GM21737 (cell line): ENCODE results near the gene TTC6.

ENCODE experiments used
- ATAC-seq: cut with Tn5 transposase; IDR thresholded peaks from one replicate; pipeline ENCODE4 v1.9.1; 2021; ENCODE audit warnings: mild to moderate bottlenecking, moderate library complexity; ENCODE audit not compliant: unreplicated experiment

TTC6 gene

DNA sequence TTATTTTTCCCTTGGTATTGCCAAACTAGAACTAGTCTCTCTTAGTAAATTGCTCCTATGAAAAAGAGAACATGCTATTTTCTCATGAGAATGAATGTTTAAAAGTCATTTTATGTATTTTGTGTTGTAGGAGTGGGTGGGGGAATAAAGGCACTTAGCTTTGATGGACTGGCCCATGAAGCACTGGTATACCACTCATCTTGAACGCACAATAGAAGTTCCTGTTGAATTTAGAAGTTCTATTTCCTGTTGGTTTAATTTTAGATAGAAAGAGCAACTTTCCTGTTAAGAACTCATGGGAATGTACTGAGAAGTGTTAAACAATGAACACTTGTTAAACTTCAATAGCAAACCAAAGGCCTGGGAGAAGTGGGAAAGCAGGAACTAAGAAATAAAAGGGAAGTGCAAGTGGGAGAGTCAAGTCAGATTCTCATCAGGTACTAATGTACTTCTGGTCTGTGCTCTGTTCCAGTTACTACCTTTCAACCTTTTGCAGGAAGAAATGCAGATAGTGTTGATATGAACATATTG lies 23.1 kb downstream of the TTC6 start:
- no peak for ATAC-seq

DNA sequence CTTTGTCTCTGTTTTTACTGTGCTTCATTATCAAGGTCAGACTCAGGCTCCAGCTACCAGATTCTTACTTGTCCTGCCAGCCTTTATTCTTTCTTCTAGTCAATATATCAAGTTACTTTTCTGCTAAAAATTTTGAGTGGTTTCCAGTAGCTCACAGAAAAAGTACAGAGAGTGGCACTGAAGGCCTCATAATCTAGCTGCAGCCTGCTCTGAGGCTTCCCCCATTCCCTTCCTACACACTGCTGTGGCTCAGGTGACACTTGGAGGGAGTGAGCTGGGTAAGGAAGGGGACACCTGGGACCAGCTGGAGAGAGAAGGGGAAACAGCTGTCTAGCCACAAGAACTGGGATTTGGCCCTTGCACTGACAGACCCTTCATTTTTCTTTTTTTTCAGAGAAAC lies 25.4 kb downstream of the TTC6 start:
- ATAC-seq = no peak

DNA sequence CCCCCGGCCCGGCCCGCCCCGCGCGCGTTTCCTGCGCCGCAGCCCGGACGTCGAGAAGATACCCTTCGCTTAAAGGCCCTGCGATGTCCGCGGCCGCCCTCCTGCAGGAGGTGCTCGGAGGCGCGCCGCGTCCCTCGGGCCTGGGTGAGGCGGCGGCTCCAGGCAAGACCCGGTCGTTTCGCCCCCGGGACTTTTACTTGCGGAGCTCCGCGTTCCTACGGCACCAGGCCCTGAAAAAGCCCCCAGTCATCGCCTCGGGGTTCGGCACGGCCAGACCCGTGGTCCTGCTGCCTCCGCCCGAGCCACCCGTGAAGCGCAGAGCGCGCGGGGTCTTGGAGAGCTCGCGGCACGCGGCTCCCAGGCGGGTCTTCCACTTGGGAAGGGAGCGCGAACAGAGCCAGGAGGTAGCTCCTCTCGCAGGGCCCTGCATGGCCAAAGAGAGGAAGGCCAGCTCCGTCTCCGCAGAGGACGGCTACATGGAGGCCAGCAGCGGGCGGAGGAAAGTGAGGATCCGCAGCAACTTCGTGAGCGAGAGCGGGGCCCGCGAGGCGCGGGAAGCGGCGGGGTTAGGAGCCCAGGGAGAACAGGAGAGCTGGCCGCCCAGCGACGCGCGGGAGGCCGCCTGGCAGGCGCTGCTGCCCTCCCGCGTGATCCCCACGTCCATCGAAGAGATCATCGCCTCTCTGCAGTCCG lies 26.9 kb downstream of the TTC6 start:
- ATAC-seq = no peak

DNA sequence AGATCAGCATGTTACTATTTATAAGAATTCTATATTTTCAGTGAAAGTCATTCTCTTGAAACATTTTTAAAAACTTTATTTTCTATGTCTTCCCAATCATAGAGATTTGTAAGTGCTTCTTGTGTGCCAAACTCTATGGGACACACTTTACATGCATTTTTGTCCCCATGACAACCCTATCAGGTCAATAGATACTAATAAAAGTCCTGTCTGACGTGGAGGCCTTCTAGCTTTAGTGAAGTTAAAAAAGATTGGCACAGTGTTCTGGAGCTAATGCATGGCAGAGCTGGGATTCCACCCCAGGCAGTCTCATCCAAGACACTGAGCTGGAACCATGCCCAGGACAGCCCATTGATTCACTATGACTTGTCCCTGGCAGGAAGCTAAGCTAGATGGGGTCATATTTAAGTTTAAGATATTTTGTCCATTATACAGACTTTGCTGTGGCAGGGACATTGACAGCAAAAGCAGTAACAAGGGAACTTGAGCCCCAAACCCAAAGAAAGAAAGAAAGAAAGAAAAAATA lies 28.1 kb downstream of the TTC6 start:
- ATAC-seq = no peak

DNA sequence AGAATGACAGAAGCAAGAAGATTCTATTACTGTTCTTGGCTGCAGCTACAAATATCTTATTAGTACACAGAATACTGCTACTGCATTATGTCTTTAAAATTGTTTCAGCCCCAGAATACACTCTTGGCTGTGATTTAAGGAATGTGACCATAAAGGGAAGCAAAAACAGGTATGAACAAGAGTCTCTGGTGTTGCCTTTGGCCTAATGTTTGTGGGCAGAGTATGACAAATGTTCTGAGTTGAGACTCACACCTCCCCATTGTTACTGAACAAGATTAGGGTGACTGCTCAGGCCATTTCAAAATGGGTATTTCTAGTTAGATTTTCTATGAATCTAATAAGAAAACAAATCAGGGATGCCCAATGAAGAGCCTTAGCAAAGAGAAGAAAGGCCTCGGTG lies 28.5 kb downstream of the TTC6 start:
- ATAC-seq = no peak

- no peak for ATAC-seq
Observed at GRCh38 chr14:37625597-37626595, 30.5 kb downstream of the TTC6 start.

- ATAC-seq = no peak
Observed at GRCh38 chr14:37637341-37637740, 41.9 kb downstream of the TTC6 start.

GRCh38 chr14:37638599-37638998 lies 43.2 kb downstream of the TTC6 start:
- ATAC-seq = no peak

DNA sequence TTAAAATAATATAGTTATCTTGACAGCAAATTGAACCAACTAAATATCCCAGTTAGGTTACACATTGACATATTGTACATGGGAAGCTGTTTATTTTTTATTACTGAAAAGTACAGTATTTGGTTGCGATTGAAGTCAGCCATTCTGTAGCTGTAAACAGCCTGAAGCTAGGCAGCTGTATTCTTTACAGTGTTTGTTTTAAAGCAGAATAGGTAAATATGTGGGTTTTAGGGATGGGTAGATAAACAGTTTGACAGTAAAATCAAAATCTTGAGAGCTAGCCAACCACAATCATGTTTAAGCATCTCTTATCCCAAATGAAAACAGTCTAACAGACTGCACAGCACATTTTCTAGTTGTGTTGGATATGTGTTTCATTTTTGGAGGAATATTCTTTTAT lies 45.7 kb downstream of the TTC6 start:
- ATAC-seq = no peak

DNA sequence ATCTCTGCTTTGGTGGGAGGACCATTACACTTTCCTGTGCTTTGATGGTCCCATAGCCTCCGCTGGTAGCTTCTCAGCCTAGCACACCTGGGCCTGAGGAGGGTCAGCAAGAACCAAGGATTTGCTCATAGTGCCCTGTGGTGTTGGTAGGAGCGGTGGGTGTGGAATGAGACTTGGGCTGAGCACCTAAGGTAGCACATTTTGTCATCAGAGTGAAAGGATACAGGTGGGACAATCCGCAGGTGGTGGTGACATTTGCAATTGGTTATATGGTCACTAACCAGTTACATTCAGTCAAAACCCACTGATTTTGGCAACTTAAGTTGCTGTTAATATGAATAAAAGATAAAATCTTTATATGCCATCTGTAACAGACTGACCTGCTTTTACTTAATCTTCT lies 46.7 kb downstream of the TTC6 start:
- ATAC-seq = no peak

GRCh38 chr14:37643701-37644100 lies 48.3 kb downstream of the TTC6 start:
- no peak for ATAC-seq
